Fibroblast of pulmonary artery (primary cell): Measurements from ENCODE around the gene INSYN1.
"Not testable (repeated sequence)": the region's sequence is repeated elsewhere in the genome, so short reads cannot be mapped to it uniquely, and the experiment has no call there.

ENCODE experiments used
- DNase-seq: peaks from one replicate; pipeline ENCODE4 v3.0.0-alpha.2; 2010; ENCODE audit warnings: low read depth
- H3K4me3 ChIP-seq: replicated peaks from 2 replicates; pipeline ENCODE4 v1.5.1; 2011; ENCODE audit warnings: low read depth, mild to moderate bottlenecking, control low read depth, low read length, moderate library complexity
- TF ChIP-seq, protein P1 (sequence below): IDR thresholded peaks from 2 replicates; pipeline ENCODE4 v1.5.1; 2011; ENCODE audit warnings: mild to moderate bottlenecking, control low read depth, low read length, inconsistent platforms; ENCODE audit errors: missing control alignments

The INSYN1 gene

DNA sequence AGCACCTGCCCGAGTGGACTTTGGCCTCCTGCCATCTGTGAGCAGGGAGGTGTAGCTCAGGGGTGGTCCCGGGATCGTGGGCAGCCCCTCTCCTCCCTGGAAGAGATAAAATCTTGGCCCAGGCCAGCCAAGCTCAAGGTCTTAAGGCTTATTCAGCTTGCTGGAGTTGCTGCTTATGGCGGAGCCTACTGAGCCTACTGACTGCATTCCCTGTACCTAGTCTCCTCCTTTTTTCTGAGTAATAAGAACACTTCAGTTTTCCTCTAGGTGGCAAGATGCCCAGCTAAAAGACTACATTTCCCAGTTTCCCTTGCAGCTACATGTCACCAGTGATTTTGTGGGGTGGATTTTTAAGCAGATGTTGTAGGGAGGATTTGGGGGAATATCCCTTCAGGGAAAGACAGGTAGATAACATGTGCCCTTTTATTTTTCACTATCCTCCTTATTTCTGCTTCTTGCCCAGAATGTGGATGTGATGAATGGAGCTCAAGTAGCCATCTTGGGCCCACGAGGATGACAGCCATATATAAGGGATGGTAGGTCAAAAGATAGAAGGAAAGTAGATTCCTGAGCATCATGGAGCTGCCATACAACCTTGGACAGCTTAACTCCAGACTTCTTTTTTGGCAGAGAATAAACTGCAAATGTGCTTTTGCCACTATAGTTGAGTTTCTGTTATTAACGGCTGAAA lies 41.4 kb upstream of the INSYN1 start:
- TF ChIP-seq, protein P1, sequence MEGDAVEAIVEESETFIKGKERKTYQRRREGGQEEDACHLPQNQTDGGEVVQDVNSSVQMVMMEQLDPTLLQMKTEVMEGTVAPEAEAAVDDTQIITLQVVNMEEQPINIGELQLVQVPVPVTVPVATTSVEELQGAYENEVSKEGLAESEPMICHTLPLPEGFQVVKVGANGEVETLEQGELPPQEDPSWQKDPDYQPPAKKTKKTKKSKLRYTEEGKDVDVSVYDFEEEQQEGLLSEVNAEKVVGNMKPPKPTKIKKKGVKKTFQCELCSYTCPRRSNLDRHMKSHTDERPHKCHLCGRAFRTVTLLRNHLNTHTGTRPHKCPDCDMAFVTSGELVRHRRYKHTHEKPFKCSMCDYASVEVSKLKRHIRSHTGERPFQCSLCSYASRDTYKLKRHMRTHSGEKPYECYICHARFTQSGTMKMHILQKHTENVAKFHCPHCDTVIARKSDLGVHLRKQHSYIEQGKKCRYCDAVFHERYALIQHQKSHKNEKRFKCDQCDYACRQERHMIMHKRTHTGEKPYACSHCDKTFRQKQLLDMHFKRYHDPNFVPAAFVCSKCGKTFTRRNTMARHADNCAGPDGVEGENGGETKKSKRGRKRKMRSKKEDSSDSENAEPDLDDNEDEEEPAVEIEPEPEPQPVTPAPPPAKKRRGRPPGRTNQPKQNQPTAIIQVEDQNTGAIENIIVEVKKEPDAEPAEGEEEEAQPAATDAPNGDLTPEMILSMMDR, result no peak
- DNase-seq, result peak; percentile 47

DNA sequence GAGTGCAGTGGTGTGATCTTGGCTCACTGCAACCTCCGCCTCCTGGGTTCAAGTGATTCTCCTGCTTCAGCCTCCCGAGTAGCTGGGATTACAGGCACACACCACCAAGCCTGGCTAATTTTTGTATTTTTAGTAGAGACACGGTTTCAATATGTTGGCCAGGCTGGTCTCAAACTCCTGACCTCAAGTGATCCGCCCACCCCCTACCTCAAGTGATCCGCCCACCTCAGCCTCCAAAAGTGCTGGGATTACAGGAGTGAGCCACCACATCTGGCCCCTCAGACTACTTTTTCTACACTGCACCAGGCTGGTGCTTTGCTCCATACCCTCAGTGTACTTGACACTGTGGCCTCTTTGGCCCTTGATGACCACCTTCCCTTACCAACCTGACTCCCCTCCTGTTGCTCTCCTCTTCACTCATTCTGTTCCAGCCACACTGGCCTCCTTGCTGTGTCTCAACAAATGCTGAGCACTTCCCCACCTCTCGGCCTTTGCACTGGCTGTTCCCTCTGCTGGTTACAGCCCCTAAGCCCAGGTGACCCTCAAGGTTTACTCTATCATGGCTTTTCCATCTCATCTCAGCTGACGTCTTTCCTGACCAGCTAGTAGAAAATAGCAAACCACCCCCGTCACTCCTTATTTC lies 39.9 kb upstream of the INSYN1 start:
- DNase-seq, H3K4me3 ChIP-seq: not testable (repeated sequence)

More for the DNA sequence above, 41.4 kb upstream of the INSYN1 start:
- H3K4me3 ChIP-seq, result no peak overlapping the region

DNA sequence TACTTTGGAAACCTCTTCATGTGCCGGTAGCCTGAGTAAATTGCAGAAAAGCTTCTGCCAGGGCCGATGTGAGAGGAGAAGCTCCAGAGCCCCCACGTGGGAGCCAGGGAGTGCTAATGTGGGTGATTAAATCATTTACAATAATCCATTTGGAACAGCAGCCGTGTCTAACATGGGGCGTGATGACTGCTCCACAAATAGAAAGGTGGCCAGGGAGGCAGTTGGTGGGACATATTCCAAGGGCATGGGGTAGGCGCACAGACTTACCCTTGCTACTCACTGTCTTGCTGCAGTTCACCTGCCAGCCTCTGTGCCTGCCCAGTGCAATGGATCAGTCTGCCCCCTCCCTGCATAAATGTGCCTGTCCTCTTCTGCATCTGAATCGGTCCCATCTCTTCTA lies 39.3 kb upstream of the INSYN1 start:
- no peak for DNase-seq
- TF ChIP-seq, protein P1, result no peak

DNA sequence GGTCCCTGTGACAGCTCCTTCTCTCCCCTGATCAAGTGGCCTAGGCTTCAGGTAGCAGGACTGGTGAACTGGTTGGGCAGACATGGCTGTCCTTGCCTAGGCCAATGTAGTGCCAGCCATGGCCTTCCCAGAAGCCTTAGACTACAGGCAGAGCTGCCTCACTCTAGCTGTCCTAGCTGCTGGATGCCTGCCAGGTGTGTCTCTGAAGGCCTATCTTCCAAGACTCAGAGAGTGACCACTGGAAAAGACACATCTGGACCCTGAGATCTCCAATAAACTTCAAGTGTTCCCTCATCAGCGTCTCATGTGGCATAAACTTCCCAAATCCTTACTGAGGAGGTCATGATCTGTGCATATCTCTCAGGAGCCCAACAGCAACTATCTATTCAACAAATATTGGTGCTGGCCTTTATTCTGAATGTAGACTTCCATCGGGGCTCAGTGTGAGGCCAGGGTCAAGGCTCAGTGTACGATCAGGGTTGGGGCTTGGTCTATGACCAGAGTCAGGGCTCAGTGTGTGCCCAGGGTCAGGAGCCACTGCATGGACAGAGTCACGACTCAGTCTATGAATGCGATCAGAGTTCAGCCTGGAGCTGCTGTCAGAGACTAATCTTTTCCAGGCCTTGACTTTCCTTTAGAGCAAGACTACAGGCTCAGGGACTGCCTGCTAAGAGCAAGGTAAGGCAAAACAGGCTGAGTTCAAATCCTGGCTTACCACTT lies 36.5 kb upstream of the INSYN1 start:
- no peak for DNase-seq
- no peak overlapping the region for H3K4me3 ChIP-seq
- TF ChIP-seq, protein P1, result no peak

More for the DNA sequence above, 39.3 kb upstream of the INSYN1 start:
- no peak overlapping the region for H3K4me3 ChIP-seq

DNA sequence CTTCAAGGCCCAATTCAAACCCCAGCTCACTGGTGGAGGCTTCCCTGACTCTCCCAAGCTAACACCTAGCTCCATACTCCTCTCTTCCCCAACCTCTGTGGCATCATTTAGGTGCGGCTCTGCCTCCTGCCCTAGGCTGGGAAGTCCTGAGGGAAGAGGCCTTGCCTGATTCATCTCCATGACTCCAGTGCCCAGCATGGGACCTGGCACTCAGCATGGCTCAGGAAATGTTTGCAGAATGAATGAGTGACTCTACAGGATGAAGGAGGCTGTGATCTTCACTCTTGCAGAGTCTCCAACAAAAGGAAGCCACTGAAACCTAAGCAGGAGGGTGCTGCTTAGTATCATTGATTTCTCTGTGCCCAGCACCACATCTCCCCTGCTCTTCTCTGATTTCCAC lies 34.5 kb upstream of the INSYN1 start:
- H3K4me3 ChIP-seq, result no peak overlapping the region
- no peak for DNase-seq
- TF ChIP-seq, protein P1, result no peak

DNA sequence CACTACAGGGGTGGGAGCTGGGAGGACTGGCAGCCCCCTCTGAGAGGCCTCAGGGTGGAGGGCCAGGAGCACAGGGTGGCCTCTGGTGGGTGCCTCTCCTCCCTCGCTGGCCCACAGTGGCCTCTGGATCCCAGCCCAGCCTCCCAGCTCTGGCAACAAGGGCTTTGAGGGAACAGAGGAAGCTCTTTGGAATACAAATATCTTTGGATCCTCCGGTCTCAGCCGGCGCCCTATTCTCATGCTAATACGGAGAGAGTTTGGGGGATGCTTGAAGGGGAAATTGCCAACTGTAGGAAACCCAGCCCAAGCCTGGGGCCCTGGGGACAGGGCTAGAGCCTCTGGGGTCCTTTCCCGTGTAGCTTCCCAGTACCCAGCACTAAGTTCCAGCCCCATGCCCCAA lies 33.4 kb upstream of the INSYN1 start:
- H3K4me3 ChIP-seq, result no peak overlapping the region
- TF ChIP-seq, protein P1, result no peak
- no peak for DNase-seq

DNA sequence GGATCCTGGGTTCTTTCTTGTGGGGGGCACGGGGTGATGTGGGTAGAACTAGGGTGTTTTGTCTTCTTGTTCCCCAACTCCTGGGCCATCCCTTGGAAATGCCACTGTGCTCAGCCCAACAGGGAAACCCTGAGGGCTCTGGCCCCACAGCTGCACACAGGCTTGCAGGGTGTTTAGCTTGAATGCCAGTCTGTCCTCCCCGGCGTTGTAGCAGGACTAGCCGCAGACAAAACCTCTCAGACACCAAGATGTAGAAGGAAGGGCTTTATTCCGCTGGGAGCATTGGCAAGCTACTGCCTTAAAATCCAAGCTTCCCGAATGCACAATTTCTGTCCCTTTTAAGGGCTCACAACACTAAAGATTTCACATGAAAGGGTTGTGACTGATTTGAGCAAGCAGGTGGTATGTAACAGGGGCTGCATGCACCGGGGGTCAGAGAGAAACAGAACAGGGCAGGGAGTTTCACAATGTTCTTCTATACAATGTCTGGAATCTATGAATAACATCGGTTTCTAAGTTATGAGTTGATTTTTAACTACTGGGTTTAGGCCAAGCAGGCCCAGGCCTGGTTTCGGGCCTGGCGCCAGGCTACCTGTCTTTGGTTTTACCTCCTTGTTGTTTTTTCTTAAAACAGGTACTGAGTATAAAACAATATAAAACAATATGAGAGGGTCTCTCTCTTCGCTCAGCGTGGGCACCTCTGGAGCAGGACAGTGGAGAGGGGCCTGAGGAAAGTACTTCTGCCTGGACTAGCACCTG lies 32.3 kb upstream of the INSYN1 start:
- DNase-seq, H3K4me3 ChIP-seq: not testable (repeated sequence)
